ENCODE data around the gene NFASC.

NFASC gene

GRCh38 chr1:204958317-204959307 is 88.0 kb downstream of the NFASC start:
- no peak for DNase-seq (ENCODE audit: low read depth, low spot score)

GRCh38 chr1:204959374-204959773 is 88.7 kb downstream of the NFASC start:
- DNase-seq (ENCODE audit: low read depth, low spot score), result no peak

DNA sequence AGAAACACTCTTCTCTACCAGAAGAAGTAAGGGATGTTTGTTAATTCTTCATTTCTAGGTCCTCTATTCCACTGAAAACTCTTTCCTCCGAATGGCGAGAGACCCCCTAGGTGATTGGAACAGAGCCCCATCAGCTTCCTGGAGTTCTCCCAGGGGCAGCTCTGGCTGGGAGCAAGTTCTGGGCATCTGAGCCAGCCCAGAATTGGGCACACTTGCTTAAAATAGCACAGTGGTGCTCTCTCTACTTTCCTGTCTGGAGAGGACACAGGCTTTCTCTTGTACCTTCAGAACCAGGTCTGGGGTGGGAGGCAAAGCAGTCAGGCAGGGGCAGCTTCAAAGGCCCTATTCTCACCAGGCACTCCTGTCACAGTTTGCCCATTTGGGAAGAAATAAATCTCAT is 89.2 kb downstream of the NFASC start:
- no peak for DNase-seq (ENCODE audit: low read depth, low spot score)

DNA sequence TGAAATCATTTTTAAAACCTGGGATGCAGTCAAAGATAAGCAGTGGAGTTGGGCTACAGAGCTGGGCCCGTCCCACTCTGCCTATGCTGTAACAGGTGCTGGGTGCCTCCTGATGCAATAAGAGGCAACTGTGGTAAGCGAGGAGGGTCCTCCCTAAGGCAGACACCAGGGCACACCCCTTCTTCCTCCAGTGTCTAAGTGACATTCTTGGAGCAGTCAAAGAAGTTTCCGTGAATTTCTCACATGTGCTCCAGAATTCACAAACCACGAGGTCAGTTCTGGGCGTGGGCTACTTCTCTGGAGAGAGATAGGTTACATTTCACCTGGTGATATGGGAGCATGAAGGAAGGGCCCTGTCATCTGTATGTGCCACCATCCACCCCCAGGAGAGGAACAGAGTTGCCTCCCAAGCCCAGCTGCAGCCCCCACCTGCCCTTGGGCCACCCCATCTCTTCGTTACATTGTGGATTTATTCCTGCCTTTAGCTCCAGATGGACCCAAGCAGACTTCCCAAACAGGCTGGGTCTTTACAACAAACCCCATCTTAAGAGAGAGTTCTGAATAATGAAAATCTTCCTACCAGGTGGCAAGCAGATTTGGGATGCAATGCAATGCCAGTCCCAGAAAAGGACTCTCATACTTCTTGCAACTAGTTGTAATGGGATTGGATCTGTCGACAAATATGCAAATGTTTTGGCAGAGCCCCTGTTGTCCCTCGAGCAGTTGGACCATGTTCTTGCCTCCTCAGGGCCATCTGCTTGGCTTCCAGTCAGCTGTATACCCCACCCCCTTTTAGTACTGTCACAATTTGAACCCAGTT is 89.9 kb downstream of the NFASC start:
- DNase-seq (ENCODE audit: low read depth, low spot score), result no peak

DNA sequence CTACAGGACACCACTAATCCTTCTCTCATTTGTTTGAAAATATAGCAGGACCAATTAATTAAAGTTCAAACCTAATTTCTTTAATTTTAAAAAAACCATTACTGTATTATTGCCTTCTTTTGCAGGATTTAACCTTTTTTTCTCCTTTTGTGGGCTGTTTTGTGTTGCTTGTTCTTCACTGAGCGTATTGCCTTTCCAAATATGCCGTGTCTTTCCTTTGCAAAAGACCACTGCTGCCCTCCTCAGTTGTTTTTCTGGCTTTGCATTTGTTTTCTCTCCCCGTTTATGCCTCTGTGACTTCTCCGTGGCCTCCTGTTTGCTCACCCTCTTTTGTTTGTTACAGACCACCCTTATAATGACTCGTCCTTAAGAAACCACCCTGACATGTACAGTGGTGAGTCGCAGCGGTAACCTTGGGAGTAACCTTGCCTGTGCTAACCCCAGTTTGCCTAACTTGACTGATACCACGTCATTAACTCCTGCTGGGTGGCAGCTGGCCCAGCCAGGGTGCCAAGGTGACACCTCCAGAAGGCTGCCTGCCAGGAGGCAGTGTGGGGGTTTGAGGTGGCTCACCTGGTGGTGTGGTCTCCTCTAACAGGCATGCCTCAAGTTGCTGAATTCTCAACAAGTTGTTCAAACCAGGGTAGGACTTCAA is 91.2 kb downstream of the NFASC start:
- DNase-seq (ENCODE audit: low read depth, low spot score), result no peak

GRCh38 chr1:204962742-204963632 is 92.3 kb downstream of the NFASC start:
- DNase-seq (ENCODE audit: low read depth, low spot score), result no peak

GRCh38 chr1:204967451-204967850 is 96.8 kb downstream of the NFASC start:
- DNase-seq (ENCODE audit: low read depth, low spot score), result no peak

DNA sequence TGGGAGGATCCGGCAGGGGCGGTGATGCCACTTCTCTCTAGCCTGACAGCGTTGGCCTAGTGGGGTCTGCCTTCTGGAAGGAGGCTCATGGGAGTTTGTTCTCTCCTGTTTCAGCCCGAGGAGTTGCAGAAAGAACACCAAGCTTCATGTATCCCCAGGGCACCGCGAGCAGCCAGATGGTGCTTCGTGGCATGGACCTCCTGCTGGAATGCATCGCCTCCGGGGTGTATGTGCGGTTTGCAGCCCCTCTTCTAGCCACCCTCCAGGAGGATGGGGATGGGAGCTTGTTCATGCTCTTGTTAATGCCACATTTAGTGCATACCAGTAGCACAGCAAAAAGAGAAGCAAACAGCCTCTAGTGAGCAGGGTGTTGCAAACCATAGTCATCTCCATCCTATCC is 97.5 kb downstream of the NFASC start:
- DNase-seq (ENCODE audit: low read depth, low spot score), result no peak

GRCh38 chr1:204968951-204969350 is 98.3 kb downstream of the NFASC start:
- no peak for DNase-seq (ENCODE audit: low read depth, low spot score)

DNA sequence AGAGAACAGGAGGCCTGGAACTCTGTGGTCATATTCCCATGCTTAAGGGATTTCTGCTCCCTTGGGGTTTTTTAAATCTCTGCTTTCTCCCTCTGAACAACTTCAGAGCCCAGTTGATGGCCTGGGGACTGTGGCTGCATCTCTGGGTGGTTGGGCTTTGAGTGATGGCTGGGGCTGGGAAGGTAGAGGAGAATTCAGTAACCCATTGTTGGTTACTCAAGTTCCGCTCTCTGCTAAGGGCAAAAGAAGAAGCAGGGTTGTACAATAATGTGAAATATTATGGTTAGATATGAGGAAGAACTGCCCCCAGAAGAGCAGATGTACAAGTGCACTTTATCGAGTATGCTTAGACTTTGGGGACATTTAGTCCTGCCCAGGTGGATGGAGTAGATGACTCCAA is 100.3 kb downstream of the NFASC start:
- DNase-seq (ENCODE audit: low read depth, low spot score), result no peak

- no peak for DNase-seq (ENCODE audit: low read depth, low spot score)
Observed at GRCh38 chr1:204971517-204972336, 101.1 kb downstream of the NFASC start.

DNA sequence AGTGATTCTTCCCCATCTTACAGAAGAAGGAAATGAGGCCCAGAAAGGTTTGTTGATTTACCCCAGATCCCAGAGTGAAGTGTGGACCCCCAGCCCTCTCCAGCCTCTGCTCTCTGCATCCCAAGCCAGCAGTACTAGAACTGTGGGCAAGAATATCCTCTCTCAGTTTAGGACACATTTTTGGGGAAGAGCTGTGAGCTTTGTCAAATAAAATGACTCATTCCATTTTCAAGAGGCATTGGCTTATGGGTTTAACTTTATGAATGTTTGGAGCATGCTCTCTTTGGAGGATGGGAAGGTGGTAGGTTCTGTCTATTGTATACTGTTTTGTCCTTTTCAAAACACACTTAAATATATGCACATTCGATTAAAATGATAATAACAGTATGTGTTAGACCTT is 101.8 kb downstream of the NFASC start:
- DNase-seq (ENCODE audit: low read depth, low spot score), result no peak

GRCh38 chr1:204973449-204973848 is 102.8 kb downstream of the NFASC start:
- no peak for DNase-seq (ENCODE audit: low read depth, low spot score)

DNA sequence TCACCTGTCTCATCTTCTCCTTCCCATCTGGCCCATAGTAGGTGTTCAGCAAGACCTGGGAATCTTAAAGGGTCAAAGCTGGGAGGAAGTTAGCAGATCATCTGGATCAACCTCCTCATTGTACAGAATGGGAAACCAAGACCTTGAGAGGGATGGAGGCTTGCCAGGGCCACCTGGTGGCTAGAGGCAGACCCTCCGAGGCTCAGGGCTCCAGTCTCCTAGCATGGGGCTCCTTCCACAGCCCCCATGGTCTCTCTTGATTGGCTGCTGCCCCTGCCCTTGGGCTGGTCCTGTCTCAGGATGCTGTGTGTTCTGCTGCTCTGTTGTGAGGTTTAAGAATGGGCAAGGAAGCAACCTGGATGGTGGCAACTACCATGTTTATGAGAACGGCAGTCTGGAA is 103.7 kb downstream of the NFASC start:
- DNase-seq (ENCODE audit: low read depth, low spot score), result no peak

DNA sequence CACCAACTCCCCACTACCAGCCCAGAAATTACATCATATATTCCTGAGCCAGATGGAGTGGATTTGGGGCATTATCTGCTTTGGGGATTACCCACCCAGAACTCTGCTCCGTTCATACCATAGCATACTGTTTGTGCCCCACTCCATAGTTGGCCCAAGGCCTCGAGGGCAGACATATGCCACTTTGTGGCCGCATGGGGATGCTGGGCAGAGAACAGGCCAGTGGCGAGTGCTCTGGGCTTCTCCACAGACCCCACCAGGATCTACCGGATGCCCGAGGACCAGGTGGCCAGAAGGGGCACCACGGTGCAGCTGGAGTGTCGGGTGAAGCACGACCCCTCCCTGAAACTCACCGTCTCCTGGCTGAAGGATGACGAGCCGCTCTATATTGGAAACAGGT is 104.4 kb downstream of the NFASC start:
- DNase-seq (ENCODE audit: low read depth, low spot score), result no peak

DNA sequence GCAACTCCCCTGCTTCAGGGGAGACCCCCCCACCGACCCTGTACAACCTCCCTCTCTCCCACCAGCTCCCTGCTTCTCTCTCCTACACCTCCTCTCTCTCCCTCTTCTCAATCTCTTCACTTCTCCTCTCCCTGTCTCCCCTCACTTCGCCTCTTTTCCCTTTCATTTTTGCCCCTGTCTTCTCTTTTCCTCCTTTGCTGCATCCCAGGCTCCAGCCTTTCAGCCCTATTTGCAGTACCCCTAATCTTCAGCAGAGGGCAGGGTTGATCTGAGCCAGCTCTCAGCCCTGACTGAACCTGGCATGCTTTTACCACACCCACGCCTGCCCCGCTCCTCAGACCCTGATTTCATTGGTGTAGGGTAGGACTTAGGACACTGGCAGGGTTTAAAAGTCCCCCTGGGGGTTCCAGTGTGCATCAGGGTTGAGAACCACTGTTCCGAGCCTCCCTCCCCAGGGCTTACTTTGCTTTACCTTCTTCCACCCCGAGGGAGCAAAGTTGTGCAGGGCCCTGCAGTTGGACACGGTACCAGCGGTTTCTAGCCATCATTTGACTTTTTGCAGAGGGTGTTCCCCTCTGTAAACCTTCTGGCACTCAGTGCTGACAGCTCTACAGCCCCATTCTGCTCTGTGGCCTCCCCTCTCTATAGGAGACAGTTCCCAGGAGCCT is 105.0 kb downstream of the NFASC start:
- no peak for DNase-seq (ENCODE audit: low read depth, low spot score)

GRCh38 chr1:204976646-204977045 is 106.0 kb downstream of the NFASC start:
- no peak for DNase-seq (ENCODE audit: low read depth, low spot score)

DNA sequence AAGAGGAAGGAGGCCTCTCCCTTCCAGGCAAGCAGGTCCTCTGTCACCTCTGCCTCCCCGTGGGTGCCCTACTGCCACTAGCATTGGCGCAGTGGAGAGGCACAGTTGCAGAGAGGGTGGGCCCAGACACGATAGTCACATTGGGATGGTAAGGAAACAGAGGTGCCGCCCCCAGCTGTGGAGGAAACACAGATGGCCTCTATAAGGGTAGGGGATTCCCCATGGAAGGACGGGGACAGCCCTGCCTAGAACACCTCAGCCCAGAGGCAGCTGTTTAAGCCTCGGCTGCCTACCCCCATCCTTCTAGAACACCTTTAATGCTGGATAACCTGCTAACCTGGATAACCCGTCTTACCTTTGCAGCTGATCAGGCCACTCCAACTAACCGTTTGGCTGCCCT is 106.7 kb downstream of the NFASC start:
- no peak for DNase-seq (ENCODE audit: low read depth, low spot score)

DNA sequence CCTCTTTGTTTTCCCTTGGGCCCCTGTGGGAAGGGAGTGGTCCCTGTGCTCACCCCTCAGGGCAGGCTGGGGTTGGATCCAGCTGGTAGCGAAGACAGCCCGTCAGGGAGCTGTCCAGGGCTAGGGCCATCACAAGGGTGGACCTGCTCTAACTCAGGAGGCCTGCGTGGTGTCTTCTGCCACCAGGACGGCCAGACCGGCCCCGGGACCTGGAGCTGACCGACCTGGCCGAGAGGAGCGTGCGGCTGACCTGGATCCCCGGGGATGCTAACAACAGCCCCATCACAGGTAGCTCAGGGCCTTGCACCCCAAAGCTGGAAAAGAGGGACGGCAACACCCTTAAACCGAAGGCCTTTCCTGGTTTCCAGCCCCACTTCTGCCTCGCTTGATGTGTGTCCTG is 108.1 kb downstream of the NFASC start:
- DNase-seq (ENCODE audit: low read depth, low spot score), result no peak

DNA sequence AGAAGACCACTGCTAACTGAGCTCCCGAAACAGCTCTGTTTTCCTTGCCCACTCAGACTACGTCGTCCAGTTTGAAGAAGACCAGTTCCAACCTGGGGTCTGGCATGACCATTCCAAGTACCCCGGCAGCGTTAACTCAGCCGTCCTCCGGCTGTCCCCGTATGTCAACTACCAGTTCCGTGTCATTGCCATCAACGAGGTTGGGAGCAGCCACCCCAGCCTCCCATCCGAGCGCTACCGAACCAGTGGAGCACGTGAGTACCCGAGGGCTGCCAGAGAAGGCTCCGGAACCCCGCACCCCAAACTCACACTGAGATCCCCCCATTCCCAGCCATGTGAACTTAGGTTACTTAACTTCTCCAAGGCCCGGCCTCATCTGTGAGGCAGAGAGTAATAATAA is 108.6 kb downstream of the NFASC start:
- DNase-seq (ENCODE audit: low read depth, low spot score), result no peak

All from iPS DF 19.7 (cell line).